Measurements from ENCODE around the gene ANKS3.

ANKS3 gene

DNA sequence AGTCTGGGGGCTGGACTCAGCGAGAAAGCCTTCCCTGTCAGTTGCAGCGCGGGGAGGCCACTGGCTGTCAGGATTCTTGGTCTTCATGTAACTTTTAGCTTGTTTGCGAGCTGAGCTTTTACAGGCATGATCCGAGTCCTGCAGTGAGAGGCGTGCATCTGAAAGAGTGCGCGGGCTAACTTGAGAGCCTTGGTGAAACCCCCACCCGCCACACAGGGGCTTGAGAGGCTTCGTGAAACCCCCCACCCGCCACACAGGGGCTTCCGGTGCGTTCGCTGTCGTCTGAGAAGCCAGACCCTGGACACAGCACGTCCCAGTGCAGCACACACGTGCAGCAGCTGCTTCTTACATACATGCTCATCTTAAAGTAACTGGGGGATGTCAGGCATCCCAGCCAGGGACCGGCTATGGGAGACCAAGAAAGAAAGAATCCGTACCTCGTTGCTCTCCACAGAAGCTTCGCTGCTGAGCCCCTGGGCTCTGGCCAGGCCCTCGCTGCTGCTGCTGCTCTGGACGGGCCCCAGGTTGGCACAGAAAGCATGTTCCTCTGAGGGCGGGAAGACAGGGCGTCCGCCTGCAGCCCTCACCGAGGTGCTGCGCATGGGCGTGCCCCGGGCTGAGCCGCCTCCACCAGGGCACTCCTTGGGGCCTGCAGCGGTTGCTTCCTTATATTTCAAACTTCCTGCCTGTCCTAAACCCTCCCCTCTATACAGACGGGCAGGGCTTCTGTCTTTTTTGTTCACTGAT, 32.9 kb downstream of the ANKS3 start:
- Histone ChIP-seq H3K36me3 (ENCODE audit: low read length) (no peaks in the 10 kb centered on the region), H3K9me3 (ENCODE audit: insufficient read depth, low read length) (no peaks in the 10 kb centered on the region), H3K4me2 (ENCODE audit: low read depth, low read length, poor library complexity, severe bottlenecking) (no peak overlapping the region), H3K4me3 (ENCODE audit: insufficient read depth, low read length, poor library complexity, severe bottlenecking) (no peak overlapping the region), H2AFZ (ENCODE audit: low read depth, low read length, severe bottlenecking) (no peak overlapping the region), H3K27ac (ENCODE audit: low read depth, low read length) (no peak overlapping the region), H3F3A (ENCODE audit: insufficient read depth) (no peaks in the 10 kb centered on the region), H3K79me2 (ENCODE audit: insufficient read depth, low read length) (no peaks in the 10 kb centered on the region), H3K27me3 (ENCODE audit: low read length) (no peaks in the 10 kb centered on the region), H3K9me2 (replicated peaks; ENCODE audit: insufficient read depth, low read length) (no peaks in the 10 kb centered on the region), H4K20me1 (ENCODE audit: low read depth, low read length) (no peaks in the 10 kb centered on the region), H3K9ac (ENCODE audit: low read length) (no peak overlapping the region)
- TF ChIP-seq EZH2phosphoT487 (conservative IDR thresholded peaks at IDR 0.05; ENCODE audit: low read length): no peak
- TF ChIP-seq, protein P1, sequence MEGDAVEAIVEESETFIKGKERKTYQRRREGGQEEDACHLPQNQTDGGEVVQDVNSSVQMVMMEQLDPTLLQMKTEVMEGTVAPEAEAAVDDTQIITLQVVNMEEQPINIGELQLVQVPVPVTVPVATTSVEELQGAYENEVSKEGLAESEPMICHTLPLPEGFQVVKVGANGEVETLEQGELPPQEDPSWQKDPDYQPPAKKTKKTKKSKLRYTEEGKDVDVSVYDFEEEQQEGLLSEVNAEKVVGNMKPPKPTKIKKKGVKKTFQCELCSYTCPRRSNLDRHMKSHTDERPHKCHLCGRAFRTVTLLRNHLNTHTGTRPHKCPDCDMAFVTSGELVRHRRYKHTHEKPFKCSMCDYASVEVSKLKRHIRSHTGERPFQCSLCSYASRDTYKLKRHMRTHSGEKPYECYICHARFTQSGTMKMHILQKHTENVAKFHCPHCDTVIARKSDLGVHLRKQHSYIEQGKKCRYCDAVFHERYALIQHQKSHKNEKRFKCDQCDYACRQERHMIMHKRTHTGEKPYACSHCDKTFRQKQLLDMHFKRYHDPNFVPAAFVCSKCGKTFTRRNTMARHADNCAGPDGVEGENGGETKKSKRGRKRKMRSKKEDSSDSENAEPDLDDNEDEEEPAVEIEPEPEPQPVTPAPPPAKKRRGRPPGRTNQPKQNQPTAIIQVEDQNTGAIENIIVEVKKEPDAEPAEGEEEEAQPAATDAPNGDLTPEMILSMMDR (IDR thresholded peaks at IDR 0.05; ENCODE audit: insufficient read depth, low read length, poor library complexity, severe bottlenecking): no peak

- TF ChIP-seq, protein P1 (IDR thresholded peaks at IDR 0.05; ENCODE audit: insufficient read depth, low read length, poor library complexity, severe bottlenecking): no peak
- no peak for TF ChIP-seq EZH2phosphoT487 (conservative IDR thresholded peaks at IDR 0.05; ENCODE audit: low read length)
- no peaks in the 10 kb centered on the region for H4K20me1 ChIP-seq (ENCODE audit: low read depth, low read length)
- no peaks in the 10 kb centered on the region for H3K9me2 ChIP-seq (replicated peaks; ENCODE audit: insufficient read depth, low read length)
- no peaks in the 10 kb centered on the region for H3K79me2 ChIP-seq (ENCODE audit: insufficient read depth, low read length)
- H3K4me3 ChIP-seq (ENCODE audit: insufficient read depth, low read length, poor library complexity, severe bottlenecking): no peak overlapping the region
- no peaks in the 10 kb centered on the region for H3F3A ChIP-seq (ENCODE audit: insufficient read depth)
- H3K9ac ChIP-seq (ENCODE audit: low read length): no peak overlapping the region
- no peak overlapping the region for H3K27ac ChIP-seq (ENCODE audit: low read depth, low read length)
- no peaks in the 10 kb centered on the region for H3K9me3 ChIP-seq (ENCODE audit: insufficient read depth, low read length)
- no peaks in the 10 kb centered on the region for H3K36me3 ChIP-seq (ENCODE audit: low read length)
- H2AFZ ChIP-seq (ENCODE audit: low read depth, low read length, severe bottlenecking): no peak overlapping the region
- no peaks in the 10 kb centered on the region for H3K27me3 ChIP-seq (ENCODE audit: low read length)
- H3K4me2 ChIP-seq (ENCODE audit: low read depth, low read length, poor library complexity, severe bottlenecking): no peak overlapping the region
Measured at GRCh38 chr16:4700380-4700996, 33.6 kb downstream of the ANKS3 start.

- Histone ChIP-seq H3K79me2 (ENCODE audit: insufficient read depth, low read length) (peaks cover under 1% of the 10 kb centered on the region; the same call in 1 of the 2 replicates), H4K20me1 (ENCODE audit: low read depth, low read length) (no peaks in the 10 kb centered on the region), H3K9ac (ENCODE audit: low read length) (no peak overlapping the region), H3K27ac (ENCODE audit: low read depth, low read length) (no peak overlapping the region), H3K4me2 (ENCODE audit: low read depth, low read length, poor library complexity, severe bottlenecking) (no peak overlapping the region), H3K9me3 (ENCODE audit: insufficient read depth, low read length) (no peaks in the 10 kb centered on the region), H3F3A (ENCODE audit: insufficient read depth) (no peaks in the 10 kb centered on the region), H3K36me3 (ENCODE audit: low read length) (no peaks in the 10 kb centered on the region), H3K9me2 (replicated peaks; ENCODE audit: insufficient read depth, low read length) (no peaks in the 10 kb centered on the region), H3K4me3 (ENCODE audit: insufficient read depth, low read length, poor library complexity, severe bottlenecking) (no peak overlapping the region), H3K27me3 (ENCODE audit: low read length) (no peaks in the 10 kb centered on the region), H2AFZ (ENCODE audit: low read depth, low read length, severe bottlenecking) (no peak overlapping the region)
- no peak for TF ChIP-seq EZH2phosphoT487 (conservative IDR thresholded peaks at IDR 0.05; ENCODE audit: low read length)
- TF ChIP-seq, protein P1 (IDR thresholded peaks at IDR 0.05; ENCODE audit: insufficient read depth, low read length, poor library complexity, severe bottlenecking): no peak
Measured at GRCh38 chr16:4699046-4699556, 35.0 kb downstream of the ANKS3 start.

All from SU-DHL-6 (cell line).